ENCODE data around the gene FNDC5.
A peak's percentile ranks its signal among the peaks of the same experiment; 100 is the strongest.

FNDC5 gene

GRCh38 chr1:32863881-32864245 lies 6.8 kb downstream of the FNDC5 start:
- no peak for DNase-seq

- DNase-seq = no peak
Observed at GRCh38 chr1:32863218-32863880, 7.4 kb downstream of the FNDC5 start.

GRCh38 chr1:32861904-32862695 lies 8.6 kb downstream of the FNDC5 start:
- DNase-seq = no peak

GRCh38 chr1:32860566-32860965 lies 10.1 kb downstream of the FNDC5 start:
- no peak for DNase-seq

- no peak for DNase-seq
Observed at GRCh38 chr1:32859915-32860314, 10.8 kb downstream of the FNDC5 start.

GRCh38 chr1:32858791-32859190 lies 11.9 kb downstream of the FNDC5 start:
- DNase-seq = no peak

GRCh38 chr1:32858136-32858535 lies 12.6 kb downstream of the FNDC5 start:
- DNase-seq = no peak

GRCh38 chr1:32855861-32856617 lies 14.7 kb downstream of the FNDC5 start:
- no peak for DNase-seq

GRCh38 chr1:32848354-32849063 lies 22.2 kb downstream of the FNDC5 start:
- no peak for DNase-seq

GRCh38 chr1:32831878-32832277 lies 38.8 kb downstream of the FNDC5 start:
- DNase-seq = no peak

GRCh38 chr1:32830092-32830852 lies 40.4 kb downstream of the FNDC5 start:
- DNase-seq = no peak

GRCh38 chr1:32828341-32828740 lies 42.4 kb downstream of the FNDC5 start:
- DNase-seq = no peak

GRCh38 chr1:32825181-32825580 lies 45.5 kb downstream of the FNDC5 start:
- no peak for DNase-seq

GRCh38 chr1:32818804-32819541 lies 51.7 kb downstream of the FNDC5 start:
- DNase-seq = no peak

- DNase-seq = peak; percentile 84
Observed at GRCh38 chr1:32817815-32818786, 52.6 kb downstream of the FNDC5 start.

GRCh38 chr1:32817159-32817814 lies 53.4 kb downstream of the FNDC5 start, which contains the start of the genes S100PBP and YARS1:
S100PBP (plus strand) TSS chr1:32817653; CDS start chr1:32826100, 8,447 bp downstream.
YARS1 (minus strand) TSS chr1:32817358; CDS start chr1:32817244, 114 bp downstream.
- DNase-seq = peak; percentile 100

- no peak for DNase-seq
Observed at GRCh38 chr1:32816676-32817158, 54.0 kb downstream of the FNDC5 start.

- no peak for DNase-seq
Observed at GRCh38 chr1:32813941-32814739, 56.6 kb downstream of the FNDC5 start.

All from left hindlimb (tissue), 1 donor.